ENCODE results near the gene ANKDD1B.
"Not testable (repeated sequence)": the region's sequence is repeated elsewhere in the genome, so short reads cannot be mapped to it uniquely, and the experiment has no call there.

The ANKDD1B gene

GRCh38 chr5:75611311-75612225 lies at the start of gene ANKDD1B:
TSS of gene ANKDD1B (plus strand) at chr5:75611453. CDS start at chr5:75611635, 182 bp downstream.
- DNase-seq, result no peak

GRCh38 chr5:75565991-75566709 lies 45.1 kb upstream of the ANKDD1B start:
- not testable (repeated sequence) for DNase-seq

GRCh38 chr5:75566710-75567309 lies 44.4 kb upstream of the ANKDD1B start:
- DNase-seq, result no peak

GRCh38 chr5:75567710-75568109 lies 43.5 kb upstream of the ANKDD1B start:
- no peak for DNase-seq

GRCh38 chr5:75568202-75568601 lies 43.1 kb upstream of the ANKDD1B start:
- no peak for DNase-seq

- DNase-seq, result no peak
Observed at GRCh38 chr5:75571547-75571946, 39.7 kb upstream of the ANKDD1B start.

- no peak for DNase-seq
Observed at GRCh38 chr5:75574791-75575190, 36.5 kb upstream of the ANKDD1B start.

GRCh38 chr5:75578280-75578679 lies 33.0 kb upstream of the ANKDD1B start:
- not testable (repeated sequence) for DNase-seq

- DNase-seq, result no peak
Observed at GRCh38 chr5:75584641-75585040, 26.6 kb upstream of the ANKDD1B start.

- no peak for DNase-seq
Observed at GRCh38 chr5:75588666-75589065, 22.6 kb upstream of the ANKDD1B start.

GRCh38 chr5:75600535-75600934 lies 10.7 kb upstream of the ANKDD1B start:
- DNase-seq, result no peak

GRCh38 chr5:75601567-75601966 lies 9.7 kb upstream of the ANKDD1B start:
- no peak for DNase-seq

GRCh38 chr5:75601996-75602395 lies 9.3 kb upstream of the ANKDD1B start:
- DNase-seq, result no peak

GRCh38 chr5:75603371-75603770 lies 7.9 kb upstream of the ANKDD1B start:
- no peak for DNase-seq

GRCh38 chr5:75603821-75604220 lies 7.4 kb upstream of the ANKDD1B start:
- DNase-seq, result no peak

- not testable (repeated sequence) for DNase-seq
Observed at GRCh38 chr5:75607341-75607740, 3.9 kb upstream of the ANKDD1B start.

- no peak for DNase-seq
Observed at GRCh38 chr5:75608870-75609269, 2.4 kb upstream of the ANKDD1B start.

GRCh38 chr5:75610201-75610600 lies 1.1 kb upstream of the ANKDD1B start:
- no peak for DNase-seq

GRCh38 chr5:75610859-75611310 lies 368 bp upstream of the ANKDD1B start:
- not testable (repeated sequence) for DNase-seq

GRCh38 chr5:75612226-75612569 lies 945 bp downstream of the ANKDD1B start:
- no peak for DNase-seq

- no peak for DNase-seq
Observed at GRCh38 chr5:75612901-75613300, 1.6 kb downstream of the ANKDD1B start.

- DNase-seq, result no peak
Observed at GRCh38 chr5:75614176-75614575, 2.9 kb downstream of the ANKDD1B start.

GRCh38 chr5:75616371-75616881 lies 5.2 kb downstream of the ANKDD1B start:
- DNase-seq, result no peak
